ENCODE measurements around the gene NRL. TPM values are rescaled to one million over a fixed set of nuclear protein-coding genes. Genes with fewer than 3 reads are reported as not detected.

The NRL gene
- total RNA-seq, 2 donors from 2014 or later: 0.88 to 2.7 TPM

DNA sequence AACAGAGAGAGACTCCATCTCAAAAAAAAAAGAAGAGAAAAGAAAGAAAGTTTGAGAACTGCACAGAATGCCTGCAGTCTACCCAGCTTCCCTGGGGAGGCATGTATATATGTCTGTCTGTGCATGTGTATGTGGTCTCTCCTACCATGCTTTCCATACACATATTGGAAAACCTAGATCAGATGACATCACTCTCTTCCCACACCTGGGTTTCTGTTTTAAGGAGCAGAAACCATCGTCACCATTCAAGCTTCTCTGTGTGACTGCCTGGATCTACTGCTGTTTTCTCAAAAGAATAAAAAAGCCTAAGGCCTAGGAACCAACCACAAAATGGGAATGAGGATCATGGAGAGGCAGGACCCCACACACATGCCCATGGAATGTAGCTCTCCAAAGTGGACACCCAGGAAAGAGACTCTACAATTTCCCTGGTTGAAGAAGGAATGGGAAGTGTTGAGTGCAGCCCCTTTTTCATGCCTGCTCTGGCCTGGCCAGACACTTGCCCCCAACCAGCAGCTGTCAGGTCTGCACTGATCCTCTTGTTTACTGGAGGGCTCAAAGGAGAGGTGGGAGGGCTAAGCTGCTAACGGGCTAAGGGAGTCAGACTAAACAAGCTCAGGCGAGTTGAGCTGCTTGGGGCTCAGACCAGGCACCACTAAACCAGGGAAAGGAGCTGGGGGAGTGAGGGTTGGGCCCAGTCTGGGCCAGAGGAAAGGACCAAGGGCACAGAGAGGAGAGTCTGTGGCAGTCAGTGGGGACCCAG lies 28.4 kb downstream of the NRL start:
- TF ChIP-seq, protein P1, sequence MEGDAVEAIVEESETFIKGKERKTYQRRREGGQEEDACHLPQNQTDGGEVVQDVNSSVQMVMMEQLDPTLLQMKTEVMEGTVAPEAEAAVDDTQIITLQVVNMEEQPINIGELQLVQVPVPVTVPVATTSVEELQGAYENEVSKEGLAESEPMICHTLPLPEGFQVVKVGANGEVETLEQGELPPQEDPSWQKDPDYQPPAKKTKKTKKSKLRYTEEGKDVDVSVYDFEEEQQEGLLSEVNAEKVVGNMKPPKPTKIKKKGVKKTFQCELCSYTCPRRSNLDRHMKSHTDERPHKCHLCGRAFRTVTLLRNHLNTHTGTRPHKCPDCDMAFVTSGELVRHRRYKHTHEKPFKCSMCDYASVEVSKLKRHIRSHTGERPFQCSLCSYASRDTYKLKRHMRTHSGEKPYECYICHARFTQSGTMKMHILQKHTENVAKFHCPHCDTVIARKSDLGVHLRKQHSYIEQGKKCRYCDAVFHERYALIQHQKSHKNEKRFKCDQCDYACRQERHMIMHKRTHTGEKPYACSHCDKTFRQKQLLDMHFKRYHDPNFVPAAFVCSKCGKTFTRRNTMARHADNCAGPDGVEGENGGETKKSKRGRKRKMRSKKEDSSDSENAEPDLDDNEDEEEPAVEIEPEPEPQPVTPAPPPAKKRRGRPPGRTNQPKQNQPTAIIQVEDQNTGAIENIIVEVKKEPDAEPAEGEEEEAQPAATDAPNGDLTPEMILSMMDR (IDR thresholded peaks at IDR 0.05): no peak
- no peaks in the 10 kb centered on the region for H3K36me3 ChIP-seq
- intact Hi-C loops (cut with DNase I): no loop called here

DNA sequence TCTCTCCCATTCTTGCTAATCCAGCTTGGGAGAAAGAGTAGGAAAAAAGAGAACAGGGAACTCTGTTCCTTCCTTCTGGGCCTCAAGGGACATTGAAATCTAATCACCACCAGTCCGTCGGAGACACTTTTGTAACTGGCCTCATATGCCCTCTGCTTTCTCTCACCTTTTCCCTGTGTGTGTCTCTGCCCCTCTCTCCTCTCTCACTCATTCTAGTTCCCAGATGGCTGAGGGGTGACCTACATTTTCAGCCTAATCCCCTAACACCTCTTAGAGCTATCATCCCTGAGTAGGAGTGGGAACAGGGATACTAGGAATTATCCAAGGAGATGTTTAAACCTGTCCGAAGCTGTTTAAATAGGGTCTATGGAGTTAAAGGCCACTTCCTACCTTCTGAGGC lies 29.5 kb downstream of the NRL start:
- Histone ChIP-seq H3K4me1 (no peaks in the 10 kb centered on the region), H3K27ac (no peak overlapping the region), H3K36me3 (no peaks in the 10 kb centered on the region), H3K27me3 (no peaks in the 10 kb centered on the region), H3K4me3 (no peak overlapping the region), H3K9me3 (no peaks in the 10 kb centered on the region), H3K9ac (ENCODE audit: low read depth in 2 of 2, low read length in 2 of 2) (no peak overlapping the region)
- DNase-seq: no peak
- intact Hi-C loops (cut with DNase I): no loop called here
- TF ChIP-seq, protein P1 (IDR thresholded peaks at IDR 0.05): no peak

More for the DNA sequence above, 28.4 kb downstream of the NRL start:
- no peak overlapping the region for H3K9ac ChIP-seq (ENCODE audit: low read depth in 2 of 2, low read length in 2 of 2)
- no peaks in the 10 kb centered on the region for H3K4me1 ChIP-seq
- H3K27me3 ChIP-seq: no peaks in the 10 kb centered on the region
- H3K27ac ChIP-seq: no peak overlapping the region
- no peak for DNase-seq
- H3K9me3 ChIP-seq: no peaks in the 10 kb centered on the region
- H3K4me3 ChIP-seq: no peak overlapping the region

DNA sequence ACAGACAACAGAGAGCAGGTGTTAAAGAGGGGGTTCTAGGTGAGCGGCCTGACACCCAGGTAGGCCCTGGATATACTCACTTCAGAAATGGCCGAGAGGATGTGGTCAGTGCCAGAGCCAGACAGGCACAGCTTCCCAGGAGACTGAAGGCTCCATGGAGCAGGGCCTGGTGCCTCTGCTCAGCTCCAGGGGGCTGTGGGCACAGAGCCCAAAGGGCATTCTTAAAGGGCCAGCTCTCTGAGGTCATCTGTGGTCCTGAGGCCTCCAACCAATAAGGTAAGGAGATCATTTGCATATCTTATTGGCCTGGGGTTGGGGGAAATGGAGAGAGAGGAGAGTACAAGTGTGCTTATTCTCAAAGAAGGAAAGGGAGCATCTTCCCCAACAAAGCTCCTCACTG lies 30.3 kb downstream of the NRL start:
- no peak overlapping the region for H3K9ac ChIP-seq (ENCODE audit: low read depth in 2 of 2, low read length in 2 of 2)
- no peaks in the 10 kb centered on the region for H3K27me3 ChIP-seq
- no peak overlapping the region for H3K4me3 ChIP-seq
- H3K27ac ChIP-seq: no peak overlapping the region
- intact Hi-C loops (cut with DNase I): no loop called here
- no peaks in the 10 kb centered on the region for H3K9me3 ChIP-seq
- DNase-seq: no peak
- H3K36me3 ChIP-seq: no peaks in the 10 kb centered on the region
- no peaks in the 10 kb centered on the region for H3K4me1 ChIP-seq
- TF ChIP-seq, protein P1 (IDR thresholded peaks at IDR 0.05): no peak

DNA sequence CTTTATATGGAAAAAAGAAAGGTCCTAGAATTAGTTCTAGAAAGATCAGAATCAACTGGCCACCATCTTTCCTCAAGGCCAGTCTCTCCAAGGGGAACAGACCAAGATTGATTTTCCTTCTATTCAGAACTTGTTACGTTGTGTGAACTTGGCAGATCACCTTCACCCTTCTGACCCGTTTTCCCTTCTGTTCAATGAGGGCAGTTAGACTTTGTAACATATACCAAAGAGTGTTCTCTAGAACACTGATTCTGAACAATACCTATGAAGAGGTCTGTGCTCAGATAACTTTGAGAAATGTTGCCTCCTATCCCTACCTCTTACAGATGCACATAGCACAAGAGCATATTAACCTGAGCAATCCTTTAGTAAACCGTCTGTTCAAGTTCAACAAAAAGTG lies 31.3 kb downstream of the NRL start:
- no peak overlapping the region for H3K4me3 ChIP-seq
- H3K9ac ChIP-seq (ENCODE audit: low read depth in 2 of 2, low read length in 2 of 2): no peak overlapping the region
- no peaks in the 10 kb centered on the region for H3K36me3 ChIP-seq
- H3K4me1 ChIP-seq: no peaks in the 10 kb centered on the region
- no peaks in the 10 kb centered on the region for H3K27me3 ChIP-seq
- intact Hi-C loops (cut with DNase I): no loop called here
- no peak overlapping the region for H3K27ac ChIP-seq
- TF ChIP-seq, protein P1 (IDR thresholded peaks at IDR 0.05): no peak
- H3K9me3 ChIP-seq: no peaks in the 10 kb centered on the region
- no peak for DNase-seq

DNA sequence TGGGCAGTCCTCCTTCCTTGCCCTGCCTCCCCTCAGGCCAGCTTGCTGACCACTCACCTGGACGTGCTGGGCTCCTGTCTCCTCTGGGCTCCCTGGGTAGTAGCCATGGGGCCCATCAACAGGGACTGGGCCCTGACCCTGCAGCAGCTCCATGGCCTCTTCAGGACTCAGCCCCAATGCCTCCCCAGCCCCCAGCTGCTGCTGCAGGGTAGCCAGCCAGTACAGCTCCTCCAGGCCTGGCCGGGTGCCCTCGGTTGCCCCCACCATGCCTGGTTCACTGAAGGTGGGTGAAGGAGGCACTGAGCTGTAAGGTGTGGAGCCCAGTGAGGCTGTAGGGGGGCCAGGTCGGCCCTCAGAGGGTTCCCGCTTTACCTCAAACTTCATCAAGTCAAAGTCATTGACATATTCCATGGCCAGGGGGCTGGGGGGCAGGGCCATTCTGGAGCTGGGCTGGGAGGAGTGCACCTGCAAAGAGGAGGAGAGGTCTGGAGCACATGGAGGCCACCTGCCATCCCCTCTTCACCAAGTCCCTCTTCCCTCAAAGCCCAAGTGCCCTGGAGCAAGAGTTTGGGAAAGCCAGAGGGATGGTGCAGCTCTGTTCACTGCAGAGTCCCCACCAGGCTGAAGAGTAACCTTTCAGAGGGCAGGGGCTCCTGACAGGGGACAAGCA lies 32.2 kb downstream of the NRL start:
- no peak overlapping the region for H3K4me3 ChIP-seq
- no peaks in the 10 kb centered on the region for H3K36me3 ChIP-seq
- no peaks in the 10 kb centered on the region for H3K27me3 ChIP-seq
- no peaks in the 10 kb centered on the region for H3K4me1 ChIP-seq
- H3K9me3 ChIP-seq: no peaks in the 10 kb centered on the region
- intact Hi-C loops (cut with DNase I): no loop called here
- DNase-seq: no peak
- no peak overlapping the region for H3K27ac ChIP-seq
- TF ChIP-seq, protein P1 (IDR thresholded peaks at IDR 0.05): no peak
- H3K9ac ChIP-seq (ENCODE audit: low read depth in 2 of 2, low read length in 2 of 2): no peak overlapping the region

Measured in colonic mucosa (tissue), 4 donors.